Cerebellar nuclear complex (tissue), 1 donor: ENCODE results near the gene SRA1.

Experiments used
- DNase-seq, 2 experiments: peaks; one replicate each; lab custom pipeline; 2025; lab: John Stamatoyannopoulos, UW

Gene SRA1

GRCh38 chr5:140570058-140570457 lies 12.8 kb upstream of the SRA1 start:
- peak; percentile 30 to 72 for DNase-seq

- DNase-seq = no peak
Measured at GRCh38 chr5:140569197-140569596, 11.9 kb upstream of the SRA1 start.

- no peak for DNase-seq
Measured at GRCh38 chr5:140568443-140569063, 11.3 kb upstream of the SRA1 start.

GRCh38 chr5:140567871-140568270 lies 10.6 kb upstream of the SRA1 start:
- DNase-seq = no peak

- DNase-seq = no peak
Measured at GRCh38 chr5:140567136-140567818, 10.0 kb upstream of the SRA1 start.

- DNase-seq = no peak
Measured at GRCh38 chr5:140566665-140567064, 9.4 kb upstream of the SRA1 start.

- DNase-seq = no peak
Measured at GRCh38 chr5:140565780-140566095, 8.5 kb upstream of the SRA1 start.

GRCh38 chr5:140565024-140565779 lies 7.9 kb upstream of the SRA1 start:
- no peak for DNase-seq

- peak; percentile 97 to 99 for DNase-seq
Measured at GRCh38 chr5:140564196-140565023, 7.1 kb upstream of the SRA1 start, which contains the start of the genes APBB3 and SLC35A4. Gene APBB3 (minus strand): TSS chr5:140564598. CDS start chr5:140564245, 353 bp downstream. Gene SLC35A4 (plus strand): TSS chr5:140564828. CDS start chr5:140567170, 2,342 bp downstream.

GRCh38 chr5:140563596-140563995 lies 6.3 kb upstream of the SRA1 start:
- DNase-seq = no peak

- no peak for DNase-seq
Measured at GRCh38 chr5:140561753-140562523, 4.7 kb upstream of the SRA1 start.

GRCh38 chr5:140560227-140560626 lies 3.0 kb upstream of the SRA1 start:
- no peak for DNase-seq

- DNase-seq = no peak
Measured at GRCh38 chr5:140558542-140558941, 1.3 kb upstream of the SRA1 start.

- DNase-seq = no peak
Measured at GRCh38 chr5:140557965-140558364, 692 bp upstream of the SRA1 start.

- no peak for DNase-seq
Measured at GRCh38 chr5:140556438-140556837, 835 bp downstream of the SRA1 start.

- no peak for DNase-seq
Measured at GRCh38 chr5:140555747-140556312, 1.4 kb downstream of the SRA1 start.

GRCh38 chr5:140554454-140554853 lies 2.8 kb downstream of the SRA1 start:
- no peak for DNase-seq

GRCh38 chr5:140553657-140554056 lies 3.6 kb downstream of the SRA1 start:
- DNase-seq = no peak

- DNase-seq = no peak
Measured at GRCh38 chr5:140551872-140552271, 5.4 kb downstream of the SRA1 start.

GRCh38 chr5:140550147-140551079 lies 6.9 kb downstream of the SRA1 start:
- DNase-seq = no peak
